MM.1S (cell line): ENCODE results near the gene SEC23A.

Experiments used
- CTCF ChIP-seq: fragments of 300-600 bp; sonication (generic); IDR thresholded peaks from 2 replicates; pipeline ENCODE4 v1.5.1; 2016; ENCODE audit warnings: antibody characterized with exemption, low read length, mixed read lengths
- EZH2 ChIP-seq: fragments of 300-600 bp; sonication (generic); optimal IDR thresholded peaks from 2 replicates; pipeline ENCODE3; 2017; ENCODE audit warnings: low read depth, mild to moderate bottlenecking, antibody characterized with exemption, low read length, mixed read lengths
- EZH2phosphoT487 ChIP-seq: fragments of 300-600 bp; sonication (generic); IDR thresholded peaks from 2 replicates; pipeline ENCODE4 v1.6.1; 2018; ENCODE audit warnings: antibody characterized with exemption, low read length

DNA sequence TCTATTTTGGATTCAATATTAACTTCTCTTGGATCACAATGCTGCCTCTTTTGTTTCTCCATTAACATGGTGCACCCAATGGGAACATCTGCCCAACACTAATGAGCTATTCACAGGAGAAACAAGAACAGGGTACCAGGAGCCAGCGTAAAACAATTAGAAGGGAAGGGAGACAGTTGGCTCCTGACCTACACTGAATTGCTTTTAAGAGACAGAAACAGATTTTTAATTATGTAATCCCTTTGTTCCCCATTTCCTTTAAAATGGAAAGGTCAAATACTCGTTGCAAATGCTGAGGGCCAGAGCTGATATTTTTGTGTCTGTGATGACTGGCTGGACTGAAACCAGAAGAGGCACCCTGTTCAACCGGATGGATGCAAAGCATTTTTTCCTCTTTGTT lies 108.3 kb downstream of the SEC23A start:
- no peak for TF ChIP-seq CTCF
- no peak for TF ChIP-seq EZH2
- TF ChIP-seq EZH2phosphoT487 = no peak
